CD4-positive, alpha-beta T cell treated with Interleukin-12 subunit alpha and Interleukin-12 subunit beta, for 1 hour (primary cell): ENCODE data around the gene ARL6IP4.

Experiments used
- DNase-seq: peaks from one replicate; pipeline ENCODE4 v3.0.0-alpha.2; 2020

The ARL6IP4 gene

DNA sequence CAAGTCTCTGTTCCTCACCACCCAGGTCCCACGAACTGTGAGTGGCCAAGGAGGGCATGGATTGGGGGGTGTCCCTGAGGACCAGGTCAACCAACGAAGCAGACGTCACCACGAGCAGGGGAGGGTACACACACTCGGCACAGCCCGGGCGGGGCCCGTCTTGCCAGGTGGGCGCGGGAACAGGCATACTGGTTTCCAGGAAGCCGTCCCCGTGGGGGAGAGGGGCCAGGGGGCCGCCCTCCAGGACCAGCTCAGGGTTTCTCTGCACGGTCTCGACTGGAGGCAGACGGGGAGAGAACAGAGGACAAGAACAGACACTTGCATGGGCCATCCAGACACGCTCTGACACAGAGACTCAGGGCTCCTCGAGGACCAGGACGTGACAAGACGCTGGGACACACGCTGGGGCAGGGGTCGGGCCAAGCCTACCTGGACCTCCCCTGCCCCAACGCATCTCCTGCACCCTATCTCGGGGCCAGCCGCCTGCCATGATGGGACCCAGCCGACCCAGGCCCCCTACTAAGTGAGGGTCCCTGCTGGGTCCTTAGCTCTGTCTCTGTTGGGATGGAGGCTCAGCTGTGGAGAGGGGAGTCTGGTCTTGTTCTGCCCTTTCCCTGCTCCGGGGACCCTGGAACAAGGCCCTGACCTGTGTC lies 11.3 kb downstream of the ARL6IP4 start:
- no peak for DNase-seq

DNA sequence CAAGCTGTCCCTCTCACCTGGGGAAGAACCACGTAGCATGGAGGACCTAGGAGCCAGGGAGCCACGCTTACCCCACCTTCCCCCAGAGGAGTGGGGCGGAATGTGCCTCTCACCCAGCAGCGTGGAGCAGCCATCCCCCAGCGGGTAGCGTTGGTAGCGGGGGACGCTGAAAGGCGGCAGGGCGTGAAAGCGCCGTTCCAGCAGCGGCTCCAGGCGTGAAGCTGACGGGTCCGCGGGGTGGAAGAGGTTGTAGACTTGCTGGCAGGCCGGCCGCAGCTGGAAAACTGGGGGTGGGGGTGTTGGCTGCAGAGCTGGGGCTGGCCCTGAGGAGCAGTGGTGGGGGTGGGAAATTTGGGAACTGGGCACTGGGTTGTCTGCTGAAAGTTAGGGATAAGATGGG lies 11.9 kb downstream of the ARL6IP4 start:
- DNase-seq: no peak

DNA sequence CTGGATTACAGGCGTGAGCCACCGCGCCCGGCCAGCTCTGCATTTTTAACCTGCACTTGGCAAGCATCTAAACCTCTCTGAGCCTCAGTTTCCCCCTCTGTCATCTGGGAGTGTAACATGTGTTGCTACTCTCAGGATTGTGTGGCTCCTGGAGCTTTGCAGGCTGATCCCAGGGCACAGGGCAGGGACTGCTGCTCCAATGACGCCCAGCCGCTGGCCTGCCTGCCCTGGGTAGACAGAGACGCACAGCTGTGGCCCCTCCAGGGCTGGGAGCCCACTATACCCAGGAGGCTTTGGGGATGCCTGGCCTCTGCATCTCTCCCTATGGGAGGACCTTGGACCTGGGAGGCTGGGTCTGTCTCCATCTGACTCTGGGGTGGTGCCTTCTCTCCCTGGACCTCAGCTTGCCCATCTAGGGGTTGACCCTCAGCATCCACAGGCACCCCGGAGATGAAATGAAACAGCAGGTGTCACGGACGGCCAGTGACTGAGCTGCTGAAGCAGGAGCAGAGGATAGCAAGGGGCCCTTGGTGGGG lies 13.7 kb downstream of the ARL6IP4 start:
- no peak for DNase-seq

DNA sequence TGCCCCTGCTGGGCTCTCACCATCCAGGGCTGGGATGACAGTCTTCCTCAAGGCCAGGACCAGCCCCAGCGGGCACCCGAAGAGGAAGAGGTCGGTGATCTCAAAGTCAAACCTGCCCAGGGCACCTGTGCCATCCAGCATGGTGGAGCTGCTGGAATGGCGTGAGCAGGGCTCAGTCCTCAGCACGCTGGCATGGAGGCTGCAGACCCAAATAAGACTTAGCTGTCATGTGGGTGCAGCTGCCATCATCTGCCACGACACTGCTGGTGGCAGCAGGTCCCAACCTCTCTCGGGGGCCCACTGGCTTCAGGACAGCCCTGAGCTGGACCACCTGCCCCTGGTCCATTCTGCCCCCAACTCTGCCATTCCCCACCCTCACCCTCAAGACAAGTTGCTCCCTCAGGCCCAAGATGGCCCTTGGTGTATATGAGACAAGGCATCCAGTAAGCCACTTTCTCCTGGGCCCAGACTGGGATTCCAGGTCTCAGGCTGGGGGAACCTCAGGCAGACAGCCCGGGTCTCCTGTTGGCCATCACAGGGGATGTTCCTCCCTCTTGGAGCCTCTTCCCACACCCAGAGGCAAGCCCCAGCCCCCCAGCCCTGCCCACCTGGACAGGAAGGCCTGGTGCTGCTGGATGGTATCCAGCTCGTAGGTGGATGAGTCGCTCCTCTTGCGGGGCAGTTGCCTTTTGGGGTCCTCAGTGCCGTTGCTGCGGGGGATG lies 14.5 kb downstream of the ARL6IP4 start:
- DNase-seq: no peak

DNA sequence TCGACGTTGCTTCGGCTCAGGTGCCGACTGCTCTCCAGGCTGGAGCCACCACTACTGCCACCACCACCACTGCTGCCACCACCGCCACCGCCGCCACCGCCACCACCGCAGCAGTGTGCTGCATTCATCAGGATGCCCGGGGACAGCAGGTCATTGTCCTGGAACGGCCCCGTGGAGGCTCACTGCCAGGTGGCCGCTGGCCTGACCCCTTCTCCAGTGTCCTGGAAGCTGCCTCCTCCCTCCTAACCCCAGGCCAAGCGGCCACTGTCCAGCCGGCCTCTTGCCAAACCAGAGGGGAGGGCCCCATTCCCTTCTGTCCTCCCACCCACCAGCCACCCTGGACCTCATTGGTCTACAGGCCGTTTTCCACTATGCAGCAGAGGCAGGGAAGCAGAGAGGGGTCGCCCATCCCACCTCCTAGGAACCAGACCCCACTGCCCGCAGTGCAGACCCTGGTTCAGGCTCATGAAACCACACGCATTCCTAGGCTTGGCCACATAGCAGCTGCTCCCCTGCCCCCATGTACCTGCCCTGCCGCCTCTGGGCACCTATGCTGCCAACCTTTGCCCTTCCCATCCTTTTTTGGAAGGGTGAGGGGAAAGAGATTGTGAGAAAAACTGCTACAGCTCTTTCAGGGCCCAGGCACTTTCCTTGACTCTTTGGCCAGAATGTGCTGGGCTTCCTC lies 15.2 kb downstream of the ARL6IP4 start:
- DNase-seq: no peak

DNA sequence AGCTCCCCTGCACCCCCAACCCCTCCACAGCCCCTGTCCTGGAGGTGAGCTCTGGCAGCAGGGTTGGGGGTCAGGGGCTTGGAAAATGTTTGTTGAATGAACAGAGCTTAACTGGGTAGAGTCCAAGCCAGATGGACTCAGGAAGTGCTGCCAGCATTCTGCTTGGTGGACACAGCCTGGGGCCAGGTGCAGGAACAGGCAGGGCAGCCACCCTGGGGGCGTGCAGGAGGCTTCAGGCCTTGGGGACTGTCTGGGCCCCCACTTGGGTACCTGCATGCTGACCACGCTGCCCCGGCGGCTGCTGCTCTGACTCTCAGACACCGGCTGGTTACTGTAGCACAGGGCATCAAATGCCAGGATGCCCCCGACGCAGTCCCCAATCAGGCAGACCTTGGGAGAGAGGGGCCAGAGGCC lies 15.7 kb downstream of the ARL6IP4 start:
- no peak for DNase-seq

DNA sequence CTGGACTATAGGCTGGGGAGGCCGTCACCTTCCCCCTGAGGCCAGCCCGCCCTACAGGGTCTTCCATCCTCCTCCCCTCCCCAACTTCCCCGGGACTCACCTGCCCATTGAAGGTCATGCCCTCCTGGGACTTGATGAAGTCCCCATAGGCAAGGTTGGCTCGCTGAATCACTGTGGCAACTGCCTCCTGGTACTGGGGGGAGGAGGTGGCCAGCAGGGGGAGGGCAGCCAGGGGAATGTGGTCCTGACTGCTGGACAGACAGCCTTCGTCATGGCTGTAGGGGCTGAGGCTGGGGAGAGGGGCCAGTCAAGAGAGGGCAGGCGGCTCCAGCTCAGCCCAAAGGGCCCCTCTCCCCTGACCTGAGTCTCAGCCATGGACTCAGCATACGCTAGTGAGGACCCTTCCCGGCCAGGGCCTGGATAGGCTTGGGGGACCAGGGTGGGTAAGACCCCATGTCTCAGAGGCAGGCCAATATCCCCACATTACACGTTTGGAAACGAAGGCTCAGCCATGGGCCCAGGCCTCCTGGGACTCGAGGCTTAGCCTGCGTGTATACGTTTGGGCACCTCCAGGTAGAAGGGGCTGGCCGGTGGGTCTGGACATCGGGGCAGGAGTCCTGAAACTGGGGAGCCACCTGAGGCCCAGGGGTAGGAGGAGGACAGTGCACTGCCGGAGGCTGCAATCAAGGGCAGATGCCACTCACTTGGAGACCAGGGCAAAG lies 16.3 kb downstream of the ARL6IP4 start:
- no peak for DNase-seq

DNA sequence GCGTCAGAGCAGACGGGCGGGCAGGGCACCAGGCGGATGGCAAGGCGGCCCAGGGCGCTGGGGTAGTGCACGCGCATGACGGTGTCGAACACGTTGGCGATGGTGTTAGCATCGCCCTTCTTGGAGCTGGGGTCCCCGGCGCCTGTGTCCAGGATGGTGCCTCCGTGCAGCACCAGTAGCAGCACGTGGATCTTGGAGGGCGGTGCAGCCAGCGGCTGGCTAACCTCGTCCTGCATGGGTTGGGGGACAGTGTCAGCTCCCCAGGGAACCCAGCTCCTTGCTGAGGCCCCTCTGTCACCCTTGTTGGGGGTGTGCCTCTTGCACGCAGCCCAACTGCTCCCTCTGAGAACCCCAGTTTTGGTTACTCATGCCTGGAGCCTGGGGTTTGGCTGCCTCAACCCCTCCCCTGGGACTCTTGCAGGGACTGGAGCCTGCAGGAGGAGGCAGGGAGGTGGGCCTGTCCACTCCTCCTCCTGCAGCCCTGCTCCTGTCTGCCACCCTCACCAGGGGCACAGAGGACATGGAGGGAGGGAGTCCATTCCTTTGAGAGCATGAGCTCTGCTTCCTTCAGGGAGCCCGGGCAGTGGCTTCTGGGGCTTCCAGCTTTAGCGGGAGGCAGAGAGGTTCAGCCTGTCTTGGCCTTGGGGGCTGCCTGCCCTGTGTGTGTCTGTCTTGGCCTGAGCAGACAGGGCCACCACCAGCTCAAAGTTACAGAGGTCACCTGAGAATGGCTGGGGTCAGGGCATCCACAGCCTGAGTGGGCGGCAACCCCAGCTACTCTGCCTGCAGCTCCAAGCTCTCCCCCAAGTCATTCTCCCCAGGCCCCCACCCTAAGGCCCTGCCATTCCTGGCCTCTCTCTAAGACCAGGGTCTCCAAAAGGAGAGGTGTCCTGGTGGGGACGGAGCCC lies 17.1 kb downstream of the ARL6IP4 start:
- DNase-seq: no peak

DNA sequence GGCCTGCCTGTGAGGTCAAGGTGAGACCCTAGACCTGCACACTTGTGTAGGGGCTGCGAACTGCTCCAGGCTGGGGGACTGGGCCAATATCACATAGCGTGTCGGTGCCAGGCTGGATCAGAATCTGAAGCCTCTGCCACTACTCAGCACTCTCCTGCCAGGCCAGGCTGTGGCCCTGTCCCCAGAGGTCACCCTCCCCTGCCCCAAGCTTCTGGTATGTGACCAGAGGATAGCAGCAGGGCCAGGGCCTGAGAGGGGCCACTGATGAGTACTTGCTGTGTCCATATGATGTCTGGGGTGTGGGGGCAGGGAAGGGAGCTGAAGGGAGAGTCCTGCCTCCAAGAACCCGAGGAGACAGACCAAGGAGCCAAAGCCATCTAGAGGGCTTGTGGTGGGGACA lies 17.8 kb downstream of the ARL6IP4 start:
- DNase-seq: no peak

DNA sequence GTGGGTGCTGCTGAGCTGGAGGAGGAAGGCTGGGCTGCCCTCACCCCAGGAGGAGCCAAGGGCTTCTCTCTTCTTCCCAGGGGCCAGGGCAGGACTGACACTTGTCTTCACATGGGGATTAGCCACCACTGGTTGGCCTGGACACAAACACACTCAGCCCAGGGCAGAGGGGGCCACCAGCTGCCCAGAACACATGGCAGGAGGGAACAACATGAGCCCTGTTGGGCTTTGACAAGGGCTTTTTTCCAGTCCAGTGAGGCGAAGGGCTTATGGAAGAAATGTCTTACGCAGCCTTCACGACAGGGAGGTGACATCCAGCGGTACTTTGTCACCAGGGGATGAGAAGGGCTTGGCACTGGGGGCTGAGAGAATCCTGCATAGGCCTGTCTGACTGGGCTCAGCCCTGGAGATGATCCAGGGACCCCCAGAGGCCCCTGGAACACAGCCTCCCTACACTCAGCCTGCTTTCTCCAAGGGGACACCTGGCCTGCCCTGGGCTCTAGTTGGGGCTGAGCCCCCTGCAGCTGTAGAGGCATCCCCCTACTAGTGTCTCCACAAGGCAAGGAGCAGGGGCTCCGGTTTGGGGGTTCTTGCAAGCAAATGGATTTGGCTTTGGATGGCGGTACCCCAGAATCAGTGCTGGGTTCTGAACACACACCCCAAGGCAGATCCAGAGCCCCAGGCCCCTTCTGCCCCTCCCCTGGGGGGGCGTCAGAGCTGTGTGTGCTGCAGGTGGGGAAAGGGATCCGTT lies 18.9 kb downstream of the ARL6IP4 start:
- no peak for DNase-seq

DNA sequence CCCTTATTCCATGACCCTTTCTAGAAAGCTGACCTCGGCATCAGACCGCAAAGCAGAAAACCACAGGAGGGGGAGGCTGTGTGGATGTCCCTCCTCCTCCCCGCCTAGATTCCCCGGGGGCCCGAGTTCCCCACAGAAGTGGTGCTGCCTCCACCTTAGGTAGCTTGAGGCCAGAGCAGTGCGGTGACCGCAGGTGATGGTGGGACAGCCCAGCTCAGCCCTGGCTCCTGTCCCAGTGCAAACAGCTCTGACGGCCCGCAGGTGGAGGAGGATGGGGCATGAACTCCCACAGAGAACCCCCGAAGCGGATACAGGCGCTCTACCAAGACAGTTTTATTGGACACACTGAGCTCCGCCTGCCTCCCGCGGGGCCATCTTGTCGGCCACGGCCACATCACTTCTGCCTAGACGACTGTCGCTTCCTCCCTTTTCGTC lies 19.5 kb downstream of the ARL6IP4 start:
- DNase-seq: no peak

DNA sequence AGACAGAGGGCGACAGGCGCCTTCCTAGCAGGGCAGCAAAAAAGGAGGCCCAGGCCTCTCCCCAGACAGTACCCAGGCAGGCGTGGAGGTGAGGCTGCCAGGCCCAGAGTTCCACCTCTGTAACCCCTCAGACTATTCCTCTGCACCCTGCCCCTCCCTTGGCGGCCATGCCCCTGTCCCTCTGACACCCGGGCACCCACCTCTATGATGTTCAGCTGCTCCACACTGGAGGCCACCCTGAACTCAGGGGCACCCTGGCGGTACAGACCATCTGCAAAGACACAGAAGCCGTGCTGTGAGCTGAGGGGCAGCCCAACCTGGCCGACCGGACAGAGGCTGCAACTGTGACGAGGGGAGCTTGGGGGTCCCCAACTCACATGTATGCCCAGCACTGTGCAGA lies 20.1 kb downstream of the ARL6IP4 start:
- DNase-seq: no peak

DNA sequence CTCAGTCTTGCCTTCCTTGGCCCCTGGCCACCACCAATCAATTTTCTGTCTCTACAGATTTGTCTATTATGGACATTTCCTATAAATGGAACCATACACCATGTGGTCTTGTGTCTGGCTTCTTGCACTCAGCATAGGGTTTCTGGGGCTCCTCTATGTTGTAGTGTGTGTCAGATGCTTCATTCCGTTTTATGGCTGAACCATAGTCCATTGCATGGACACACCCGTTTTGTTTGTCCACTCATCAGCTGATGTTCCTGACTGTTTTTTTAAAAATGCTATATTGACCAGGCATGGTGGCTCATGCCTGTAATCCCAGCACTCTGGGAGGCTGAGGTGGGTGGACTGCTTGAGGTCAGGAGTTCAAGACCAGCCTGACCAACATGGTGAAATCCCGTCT lies 21.0 kb downstream of the ARL6IP4 start:
- no peak for DNase-seq

DNA sequence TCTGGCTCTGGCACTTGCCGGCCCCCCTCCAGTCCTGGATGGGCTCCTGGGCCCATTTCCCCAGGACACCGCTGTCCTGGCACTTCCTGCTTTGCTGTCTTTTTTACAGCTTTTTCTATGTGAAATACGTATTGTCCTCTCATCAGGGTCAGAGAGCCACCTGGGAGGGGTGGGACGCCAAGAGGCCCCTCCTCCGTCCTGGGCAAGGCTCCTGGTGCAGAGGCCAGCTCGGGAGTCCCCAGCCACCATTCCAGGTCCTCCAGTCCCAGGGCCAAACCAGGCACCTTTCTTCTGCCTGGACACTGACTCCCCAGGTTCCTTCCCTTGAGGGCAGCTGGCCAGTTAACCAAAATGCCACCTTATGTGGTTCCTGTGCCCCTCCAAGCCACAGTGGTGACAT lies 22.8 kb downstream of the ARL6IP4 start:
- DNase-seq: no peak

DNA sequence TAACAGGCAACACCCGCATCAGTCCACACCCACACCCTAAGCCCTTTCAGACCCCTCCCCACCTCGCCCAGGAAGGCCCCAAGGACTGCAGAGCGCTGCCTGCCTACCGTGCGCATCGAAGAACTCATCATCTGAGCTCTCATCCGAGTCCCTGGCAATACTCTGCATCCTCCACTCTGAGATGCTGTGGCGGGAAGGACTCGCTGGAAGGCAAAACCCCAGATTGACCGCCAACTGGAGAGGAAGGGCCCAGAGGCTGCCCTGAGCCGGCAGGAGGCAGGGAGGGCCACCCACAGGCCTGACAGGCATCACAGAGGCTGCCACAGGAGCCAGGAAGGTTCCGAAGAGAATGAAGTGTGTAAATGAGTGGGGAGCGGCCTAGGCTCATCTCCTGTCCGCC lies 23.8 kb downstream of the ARL6IP4 start:
- DNase-seq: no peak

DNA sequence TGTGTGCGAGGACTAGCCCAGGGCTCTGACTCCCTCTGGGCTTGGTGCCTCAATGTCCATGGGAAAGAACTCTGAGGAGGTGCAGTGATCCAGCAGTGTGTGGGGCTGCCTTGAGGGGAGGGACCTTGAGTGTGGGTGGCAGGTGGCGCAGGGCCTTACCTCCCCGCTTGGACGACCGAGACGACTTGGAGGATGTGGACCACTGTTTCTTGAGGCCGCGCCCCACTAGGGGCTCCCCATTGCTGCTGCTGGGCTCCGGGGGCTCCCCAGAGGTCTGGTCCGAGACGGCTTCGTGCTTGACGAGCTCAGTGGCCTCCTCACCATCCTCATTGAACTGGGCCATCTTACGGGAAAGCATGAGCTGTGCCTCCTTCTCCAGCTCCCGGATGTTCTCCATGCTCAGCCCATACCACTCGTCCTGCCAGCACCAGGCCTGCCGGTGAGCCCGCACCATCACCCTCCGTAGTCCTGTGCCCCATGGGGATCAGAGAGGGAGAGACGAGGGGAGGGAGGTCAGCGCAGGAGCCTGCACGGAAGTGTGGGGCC lies 24.7 kb downstream of the ARL6IP4 start:
- DNase-seq: no peak

DNA sequence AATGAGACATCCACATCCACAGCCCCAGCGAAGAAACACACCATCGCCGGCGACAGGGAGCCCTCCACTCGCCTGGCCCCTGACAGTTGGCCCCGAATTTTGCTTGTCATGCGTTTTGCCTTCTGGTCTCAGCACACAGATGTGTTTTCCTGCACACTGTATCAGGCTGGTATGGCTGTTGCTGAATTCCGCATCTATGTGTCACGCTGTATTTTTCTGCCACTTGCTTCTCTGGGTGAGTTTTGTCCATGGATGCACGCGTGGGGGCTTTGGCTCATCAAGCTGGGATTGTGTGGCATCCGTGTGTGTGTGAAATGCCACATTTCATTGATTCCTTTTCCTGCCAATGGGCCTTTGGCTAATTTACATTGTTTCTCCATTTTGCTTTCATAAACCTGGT lies 26.5 kb downstream of the ARL6IP4 start:
- no peak for DNase-seq

DNA sequence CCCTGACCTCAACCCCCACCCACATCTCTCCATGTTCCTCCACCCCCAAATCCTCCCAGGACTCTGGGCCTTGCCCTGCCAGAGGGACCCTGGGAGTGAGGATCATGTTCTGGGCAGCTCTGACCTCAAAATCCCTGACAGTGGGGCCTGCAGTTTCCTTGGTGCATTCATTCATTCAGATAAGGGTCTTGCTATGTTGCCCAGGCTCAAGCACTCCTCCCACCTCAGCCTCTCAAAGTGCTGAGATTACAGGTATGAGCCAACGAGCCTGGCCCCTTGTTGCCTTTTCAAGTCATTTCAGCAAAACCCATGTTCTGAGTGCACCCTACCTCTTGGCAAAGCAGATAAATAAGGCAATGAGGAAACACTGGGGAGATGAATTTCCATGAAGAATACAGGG lies 29.6 kb downstream of the ARL6IP4 start:
- DNase-seq: no peak

DNA sequence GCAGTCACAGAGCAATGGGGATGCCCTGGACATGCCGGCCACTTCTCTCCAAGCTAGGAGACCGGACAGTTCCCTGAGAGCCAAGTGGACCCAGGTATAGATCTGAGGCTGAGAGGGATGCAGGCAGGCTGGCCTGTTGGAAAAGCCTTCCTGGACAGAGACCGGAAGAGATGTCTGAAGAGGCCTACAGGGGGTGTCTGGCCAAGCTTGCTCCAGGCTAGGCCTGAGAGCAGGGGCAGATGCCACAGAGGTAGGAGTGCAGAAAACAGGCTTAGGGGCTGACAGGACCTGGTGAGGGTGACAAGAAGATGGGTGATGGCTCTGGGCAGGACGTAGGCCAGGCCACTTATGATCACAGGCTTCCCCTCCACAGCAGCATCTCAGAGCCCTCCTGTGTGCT lies 30.2 kb downstream of the ARL6IP4 start:
- no peak for DNase-seq

DNA sequence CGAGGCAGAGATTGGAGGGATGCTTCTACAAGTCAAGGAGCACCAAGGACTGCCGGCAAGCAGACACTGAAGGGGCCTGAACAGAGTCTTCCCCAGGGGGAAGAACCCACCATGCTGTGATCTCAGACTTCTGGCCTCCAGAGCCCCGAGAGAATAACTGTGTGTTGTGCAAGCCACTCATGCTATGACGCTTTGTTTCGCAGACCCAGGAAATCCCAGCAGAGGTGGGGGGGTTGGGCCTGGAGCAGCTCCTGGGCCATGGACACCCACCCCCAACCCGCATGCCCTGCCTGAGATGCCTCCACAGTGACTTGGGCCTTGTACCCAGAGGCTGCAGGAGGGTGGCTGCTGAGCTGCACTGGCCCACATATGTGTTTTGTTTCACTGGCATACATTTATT lies 31.2 kb downstream of the ARL6IP4 start:
- DNase-seq: no peak
